ENCODE data around the gene SLC35A4.
A peak's percentile ranks its signal among the peaks of the same experiment; 100 is the strongest.

SLC35A4 gene

GRCh38 chr5:140545606-140546005, 19.0 kb upstream of the SLC35A4 start:
- no peak for TF ChIP-seq CTCF (IDR thresholded peaks at IDR 0.05)
- Histone ChIP-seq H3K4me1 (ENCODE audit: control insufficient read depth in 1 of 2, insufficient read depth in 1 of 2, low read depth in 1 of 2, low read length in 1 of 2) (peaks cover 41 to 43% of the 10 kb centered on the region in 2 experiments), H3K9me3 (no peaks in the 10 kb centered on the region), H3K27me3 (no peaks in the 10 kb centered on the region), H3K27ac (peak overlapping the region; percentile 97), H3K4me3 (ENCODE audit: low read depth in 1 of 2, low read length in 1 of 2) (no peak overlapping the region), H3K36me3 (peaks cover 51% of the 10 kb centered on the region)

GRCh38 chr5:140546851-140547507, 17.6 kb upstream of the SLC35A4 start:
- Histone ChIP-seq H3K4me1 (ENCODE audit: control insufficient read depth in 1 of 2, insufficient read depth in 1 of 2, low read depth in 1 of 2, low read length in 1 of 2) (peaks cover 41 to 43% of the 10 kb centered on the region in 2 experiments), H3K27ac (peak overlapping the region; percentile 97), H3K4me3 (ENCODE audit: low read depth in 1 of 2, low read length in 1 of 2) (peak overlapping the region; percentile 63 to 78), H3K27me3 (no peaks in the 10 kb centered on the region), H3K36me3 (peaks cover 51% of the 10 kb centered on the region), H3K9me3 (no peaks in the 10 kb centered on the region)
- TF ChIP-seq CTCF (IDR thresholded peaks at IDR 0.05), result no peak

- H3K36me3 ChIP-seq, result peaks cover 47% of the 10 kb centered on the region
- peak; percentile 97 for TF ChIP-seq CTCF (IDR thresholded peaks at IDR 0.05)
- peak within 1 kb of the TSS; percentile 97 for H3K27ac ChIP-seq
- H3K27me3 ChIP-seq, result no peaks in the 10 kb centered on the region
- H3K4me1 ChIP-seq (ENCODE audit: control insufficient read depth in 1 of 2, insufficient read depth in 1 of 2, low read depth in 1 of 2, low read length in 1 of 2), result peaks cover 43 to 45% of the 10 kb centered on the region in 2 experiments
- peak within 1 kb of the TSS; percentile 63 to 78 for H3K4me3 ChIP-seq (ENCODE audit: low read depth in 1 of 2, low read length in 1 of 2)
- no peaks in the 10 kb centered on the region for H3K9me3 ChIP-seq
These were observed 16.9 kb upstream of the SLC35A4 start, which contains the start of gene EIF4EBP3 for GRCh38 chr5:140547508-140548299. Gene EIF4EBP3 (plus strand): TSS chr5:140547662. CDS start chr5:140547738, 76 bp downstream.

GRCh38 chr5:140548300-140548688, 16.3 kb upstream of the SLC35A4 start:
- peaks cover 46% of the 10 kb centered on the region for H3K36me3 ChIP-seq
- no peaks in the 10 kb centered on the region for H3K27me3 ChIP-seq
- peaks cover 49 to 51% of the 10 kb centered on the region in 2 experiments for H3K4me1 ChIP-seq (ENCODE audit: control insufficient read depth in 1 of 2, insufficient read depth in 1 of 2, low read depth in 1 of 2, low read length in 1 of 2)
- peak overlapping the region; percentile 97 for H3K27ac ChIP-seq
- peak overlapping the region; percentile 63 to 78 for H3K4me3 ChIP-seq (ENCODE audit: low read depth in 1 of 2, low read length in 1 of 2)
- no peak for TF ChIP-seq CTCF (IDR thresholded peaks at IDR 0.05)
- H3K9me3 ChIP-seq, result no peaks in the 10 kb centered on the region

GRCh38 chr5:140548791-140549190, 15.8 kb upstream of the SLC35A4 start:
- peaks cover 54 to 56% of the 10 kb centered on the region in 2 experiments for H3K4me1 ChIP-seq (ENCODE audit: control insufficient read depth in 1 of 2, insufficient read depth in 1 of 2, low read depth in 1 of 2, low read length in 1 of 2)
- peaks cover 44% of the 10 kb centered on the region for H3K36me3 ChIP-seq
- peak overlapping the region; percentile 97 for H3K27ac ChIP-seq
- H3K9me3 ChIP-seq, result no peaks in the 10 kb centered on the region
- no peak for TF ChIP-seq CTCF (IDR thresholded peaks at IDR 0.05)
- peak overlapping the region; percentile 63 to 78 for H3K4me3 ChIP-seq (ENCODE audit: low read depth in 1 of 2, low read length in 1 of 2)
- H3K27me3 ChIP-seq, result no peaks in the 10 kb centered on the region

All from neutrophil (primary cell).